Ammon's horn (tissue), 1 donor: ENCODE results near the gene MYH11.
"Not testable (repeated sequence)": the region's sequence is repeated elsewhere in the genome, so short reads cannot be mapped to it uniquely, and the experiment has no call there.

ENCODE experiments used
- DNase-seq: peaks from one replicate; pipeline ENCODE4 v3.0.0-alpha.2; 2016; ENCODE audit warnings: low spot score

MYH11 gene

DNA sequence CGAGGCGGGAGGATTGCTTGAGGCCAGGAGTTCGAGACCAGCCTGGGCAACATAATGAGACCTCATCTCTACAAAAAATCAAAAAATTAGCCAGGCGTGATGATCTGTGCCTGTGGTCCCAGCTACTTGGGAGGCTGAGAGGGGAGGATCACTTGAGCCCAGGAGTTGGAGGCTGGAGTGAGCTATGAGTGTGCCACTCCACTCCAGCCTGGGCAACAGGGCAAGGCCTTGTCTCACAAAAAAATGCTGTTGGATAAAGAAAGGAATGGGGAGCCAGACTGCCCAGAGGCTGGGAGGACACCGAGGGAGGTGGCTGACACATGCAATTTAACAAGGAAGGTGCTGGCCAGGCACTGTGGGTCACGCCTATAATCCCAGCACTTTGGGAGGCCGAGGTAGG, 47.5 kb downstream of the MYH11 start:
- not testable (repeated sequence) for DNase-seq

- no peak for DNase-seq
These were observed 48.8 kb downstream of the MYH11 start for GRCh38 chr16:15808071-15808470.

DNA sequence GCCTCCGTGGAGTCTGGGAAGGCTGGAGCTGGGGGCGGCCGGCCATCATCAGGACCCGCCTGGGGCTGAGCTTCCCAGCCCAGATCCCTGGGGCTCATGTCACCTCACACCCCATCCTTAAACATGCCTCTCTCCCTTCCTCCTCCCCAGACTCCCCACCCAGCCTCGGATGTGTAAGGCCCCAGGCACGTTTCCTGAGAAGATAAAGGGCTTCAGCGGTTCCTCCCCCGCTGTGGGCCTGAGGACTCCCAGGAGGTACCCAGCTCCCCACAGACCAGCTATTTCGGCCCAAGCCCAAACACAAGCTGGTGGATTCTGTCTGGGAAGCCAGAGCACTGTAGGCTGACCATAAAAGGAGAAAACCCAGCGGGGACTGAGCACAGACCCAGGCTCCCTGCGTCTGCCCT, 49.2 kb downstream of the MYH11 start:
- no peak for DNase-seq

DNA sequence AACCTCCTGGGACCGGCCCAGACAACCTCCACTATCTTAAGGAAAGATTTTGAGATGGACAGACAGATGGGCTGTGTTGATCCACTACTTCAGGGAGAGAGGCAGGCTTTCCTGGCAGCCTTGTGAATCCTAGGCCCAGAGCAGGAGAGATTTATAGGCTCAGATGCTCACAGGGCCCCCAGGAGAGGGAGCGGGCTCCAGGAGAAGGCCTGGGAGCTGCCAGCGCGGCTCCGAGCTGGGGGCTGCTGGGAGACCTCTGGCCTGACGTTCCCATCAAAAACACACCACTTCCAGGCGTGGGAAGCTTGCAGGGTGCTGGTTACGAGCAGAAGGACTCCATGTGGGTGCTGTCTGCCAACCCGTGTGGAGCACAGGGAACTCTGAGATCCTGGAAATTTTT, 53.2 kb downstream of the MYH11 start:
- DNase-seq: peak; percentile 20

DNA sequence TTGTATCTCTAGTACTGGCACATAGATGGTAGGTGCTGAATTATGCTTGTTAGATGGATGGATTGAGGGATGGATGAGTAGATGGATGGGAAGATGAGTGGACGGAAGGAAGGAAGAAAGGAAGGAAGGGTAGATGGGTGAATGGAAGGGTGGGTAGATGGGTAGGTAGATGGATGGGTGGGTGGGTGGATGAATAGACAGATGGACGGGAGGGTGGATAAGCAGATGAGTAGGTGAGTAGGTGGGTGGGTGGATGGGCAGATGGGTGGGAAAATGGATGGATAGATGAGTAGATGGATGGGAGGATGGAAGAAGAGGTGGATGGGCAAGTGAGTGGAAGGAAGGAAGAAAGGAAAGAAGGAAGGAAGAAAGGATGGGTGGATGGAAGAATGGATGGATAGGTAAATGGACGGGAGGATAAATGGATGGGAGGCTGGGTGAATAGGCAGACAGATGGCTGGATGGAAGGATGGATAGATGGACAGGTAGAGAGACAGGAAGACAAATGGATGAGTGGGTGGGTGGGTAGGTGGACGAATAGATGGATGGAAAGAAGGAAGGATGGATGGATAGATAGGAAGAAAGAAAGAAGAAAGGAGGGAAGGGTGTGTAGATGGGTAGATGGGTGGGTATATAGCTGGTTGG, 56.9 kb downstream of the MYH11 start:
- no peak for DNase-seq

- DNase-seq: no peak
These were observed 58.2 kb downstream of the MYH11 start for GRCh38 chr16:15798671-15799070.

DNA sequence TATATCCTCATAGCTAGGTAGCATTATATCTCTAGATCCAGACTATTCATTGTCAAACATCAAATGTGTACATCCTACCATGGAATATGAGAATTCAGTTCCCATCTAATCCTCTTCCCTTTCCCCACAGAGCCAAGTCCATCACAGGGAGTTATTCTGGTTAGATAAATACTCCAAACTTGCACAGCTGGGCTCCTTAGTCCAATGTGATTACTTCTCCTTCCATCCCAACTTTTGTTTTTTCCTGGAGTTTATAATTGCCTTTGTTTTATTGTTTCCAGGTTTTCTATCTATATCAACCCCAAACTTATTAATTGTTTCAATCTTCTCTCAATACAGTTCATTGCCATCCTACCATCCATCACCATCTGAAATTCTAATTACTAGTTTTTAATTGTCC, 59.9 kb downstream of the MYH11 start:
- DNase-seq: no peak

GRCh38 chr16:15795615-15796014, 61.2 kb downstream of the MYH11 start:
- DNase-seq: no peak

GRCh38 chr16:15792563-15792971, 64.3 kb downstream of the MYH11 start:
- DNase-seq: no peak

DNA sequence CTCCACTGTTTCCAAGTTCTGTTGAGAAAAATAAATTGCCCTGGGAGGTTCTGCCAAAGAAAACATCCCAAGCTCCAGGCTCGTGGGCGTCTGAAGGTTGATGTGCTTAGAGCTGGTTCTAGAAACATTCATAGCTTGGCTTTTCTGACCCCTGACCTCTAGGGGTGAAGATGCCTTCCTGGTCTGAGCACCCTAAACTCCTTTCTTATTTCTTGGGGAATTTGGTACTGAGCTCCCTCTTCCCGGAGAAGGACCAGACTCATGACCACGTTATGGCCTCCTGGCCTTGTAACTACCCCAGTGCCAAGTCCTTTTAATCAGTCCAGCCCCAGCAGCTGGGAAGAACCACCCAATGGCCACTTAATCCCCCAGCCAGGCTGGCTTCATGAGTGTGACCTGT, 66.4 kb downstream of the MYH11 start:
- no peak for DNase-seq

DNA sequence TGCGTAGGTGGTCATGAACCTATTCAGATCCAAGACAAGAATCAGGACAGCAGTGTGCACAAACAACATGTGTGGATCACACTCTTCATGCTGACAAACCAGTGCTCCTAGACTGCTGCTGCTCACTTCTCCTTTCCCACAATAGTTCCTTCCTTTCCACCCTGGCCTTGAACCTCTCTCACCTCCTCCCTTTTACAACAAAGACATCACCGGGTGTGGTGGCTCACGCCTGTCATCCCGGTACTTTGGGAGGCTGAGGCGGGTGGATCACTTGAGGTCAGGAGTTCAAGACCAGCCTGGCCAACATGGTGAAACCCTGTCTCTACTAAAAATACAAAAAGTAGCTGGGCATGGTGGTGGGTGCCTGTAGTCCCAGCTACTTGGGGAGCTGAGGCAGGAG, 67.0 kb downstream of the MYH11 start:
- not testable (repeated sequence) for DNase-seq

GRCh38 chr16:15788846-15789239, 68.0 kb downstream of the MYH11 start:
- no peak for DNase-seq

- no peak for DNase-seq
These were observed 70.3 kb downstream of the MYH11 start for GRCh38 chr16:15786501-15786900.

- no peak for DNase-seq
These were observed 71.3 kb downstream of the MYH11 start for GRCh38 chr16:15785386-15786059.

DNA sequence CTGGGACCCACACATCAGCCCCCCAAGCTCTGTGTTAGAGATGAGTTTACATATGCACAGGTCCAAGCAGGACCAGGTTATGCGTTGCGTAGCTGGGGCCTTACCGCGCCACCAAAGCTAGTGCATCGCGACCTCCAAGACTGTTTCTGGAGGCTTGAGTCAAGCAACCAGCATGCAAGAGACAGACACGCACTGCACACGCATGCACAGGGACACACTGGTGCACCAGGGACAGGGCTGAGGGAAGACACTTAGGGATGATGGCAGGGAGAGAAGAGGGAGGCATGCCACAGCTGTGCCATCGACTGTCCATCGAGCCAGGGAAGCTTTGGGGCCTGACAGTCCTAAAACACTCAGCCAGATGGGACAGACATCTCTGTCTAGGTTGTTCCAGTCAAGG, 72.8 kb downstream of the MYH11 start:
- no peak for DNase-seq

GRCh38 chr16:15782573-15783365, 74.1 kb downstream of the MYH11 start:
- no peak for DNase-seq

DNA sequence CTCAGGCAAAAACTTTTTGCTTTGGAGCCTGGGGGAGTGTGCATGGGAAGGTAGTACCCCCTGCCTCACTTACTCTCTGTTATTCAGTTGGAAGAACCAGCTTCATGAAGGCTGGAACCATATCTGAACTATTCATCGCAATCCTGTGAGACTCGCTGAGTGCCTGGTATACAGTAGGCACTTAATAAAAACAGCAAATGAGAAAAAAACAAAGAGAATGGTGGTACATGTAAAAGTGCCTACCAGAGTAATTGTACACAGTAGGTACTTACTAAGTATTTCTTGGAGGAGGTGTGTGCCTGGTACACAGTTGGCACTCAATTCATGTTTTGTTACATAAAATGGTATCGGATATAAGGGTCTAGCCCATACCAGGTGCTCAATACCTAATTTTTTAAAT, 75.2 kb downstream of the MYH11 start:
- DNase-seq: no peak

- DNase-seq: no peak
These were observed 76.0 kb downstream of the MYH11 start for GRCh38 chr16:15780805-15781204.

DNA sequence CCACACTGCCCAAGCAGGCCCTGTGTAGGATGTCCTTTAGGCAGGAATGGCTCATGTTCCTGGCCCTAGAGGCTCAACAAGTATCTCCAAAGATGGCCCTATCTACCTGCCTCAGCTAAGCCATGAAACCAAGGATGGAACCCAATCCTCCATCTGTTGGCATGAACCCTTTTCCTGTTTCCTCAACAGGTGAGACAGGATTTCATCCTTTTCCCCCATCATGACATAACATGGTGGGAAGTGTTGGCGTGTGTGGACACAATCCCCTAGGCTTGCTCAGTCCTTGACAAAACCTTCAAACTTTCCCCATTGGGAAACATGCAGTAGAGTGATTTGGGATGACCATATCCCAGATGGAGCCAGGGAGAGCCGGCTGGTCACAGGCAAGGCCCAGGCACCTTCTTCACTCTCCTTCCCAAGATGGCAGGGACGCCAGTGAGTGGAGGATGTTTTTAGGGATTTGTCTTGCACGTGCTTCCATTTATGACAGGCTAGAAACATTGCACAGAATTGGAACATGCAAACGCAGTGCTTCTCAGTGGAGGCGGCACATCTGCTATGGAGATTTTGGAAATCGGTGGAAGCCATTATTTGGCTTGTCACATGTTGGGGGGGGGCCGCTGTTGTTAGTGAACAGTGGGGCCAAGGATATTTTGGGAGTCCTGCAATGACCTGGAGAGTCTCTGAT, 77.0 kb downstream of the MYH11 start:
- DNase-seq: no peak

- no peak for DNase-seq
These were observed 77.7 kb downstream of the MYH11 start for GRCh38 chr16:15778999-15779614.

GRCh38 chr16:15778204-15778743, 78.6 kb downstream of the MYH11 start:
- no peak for DNase-seq
